ENCODE results near the gene MAPT.

DNA sequence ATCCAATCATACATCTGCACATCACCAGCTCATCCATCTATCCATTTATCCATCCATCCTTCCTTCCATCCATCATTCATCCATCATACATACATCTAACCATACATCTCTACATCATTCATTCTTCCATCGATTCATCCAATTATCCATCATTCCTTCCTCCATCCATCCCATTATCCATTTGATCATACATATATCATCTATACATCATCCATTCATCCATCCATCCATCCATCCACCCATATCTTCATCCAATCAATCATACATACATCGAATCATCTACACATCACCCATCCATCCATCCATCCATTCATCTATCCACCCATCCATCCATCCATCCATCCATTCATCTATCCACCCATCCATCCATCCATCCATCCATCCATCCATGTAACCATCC, 75.4 kb downstream of the MAPT start:
- TF ChIP-seq TCF4 (CRISPR knock-in tag; IDR thresholded peaks at IDR 0.05; ENCODE audit: borderline replicate concordance) (no peak), GLIS3 (CRISPR knock-in tag; IDR thresholded peaks at IDR 0.05) (no peak), RARB (CRISPR knock-in tag; IDR thresholded peaks at IDR 0.05) (no peak), ZNF8 (CRISPR knock-in tag; IDR thresholded peaks at IDR 0.05) (no peak), BACH2 (CRISPR knock-in tag; IDR thresholded peaks at IDR 0.05; ENCODE audit: borderline replicate concordance) (no peak), ZNF70 (CRISPR knock-in tag; IDR thresholded peaks at IDR 0.05) (no peak), ZFP3 (CRISPR knock-in tag; IDR thresholded peaks at IDR 0.05) (no peak), TOX (CRISPR knock-in tag; IDR thresholded peaks at IDR 0.05; ENCODE audit: borderline replicate concordance) (no peak), CREB5 (CRISPR knock-in tag; IDR thresholded peaks at IDR 0.05; ENCODE audit: low read depth) (no peak), CSDC2 (CRISPR knock-in tag; IDR thresholded peaks at IDR 0.05) (no peak)
- TF ChIP-seq, protein P1, sequence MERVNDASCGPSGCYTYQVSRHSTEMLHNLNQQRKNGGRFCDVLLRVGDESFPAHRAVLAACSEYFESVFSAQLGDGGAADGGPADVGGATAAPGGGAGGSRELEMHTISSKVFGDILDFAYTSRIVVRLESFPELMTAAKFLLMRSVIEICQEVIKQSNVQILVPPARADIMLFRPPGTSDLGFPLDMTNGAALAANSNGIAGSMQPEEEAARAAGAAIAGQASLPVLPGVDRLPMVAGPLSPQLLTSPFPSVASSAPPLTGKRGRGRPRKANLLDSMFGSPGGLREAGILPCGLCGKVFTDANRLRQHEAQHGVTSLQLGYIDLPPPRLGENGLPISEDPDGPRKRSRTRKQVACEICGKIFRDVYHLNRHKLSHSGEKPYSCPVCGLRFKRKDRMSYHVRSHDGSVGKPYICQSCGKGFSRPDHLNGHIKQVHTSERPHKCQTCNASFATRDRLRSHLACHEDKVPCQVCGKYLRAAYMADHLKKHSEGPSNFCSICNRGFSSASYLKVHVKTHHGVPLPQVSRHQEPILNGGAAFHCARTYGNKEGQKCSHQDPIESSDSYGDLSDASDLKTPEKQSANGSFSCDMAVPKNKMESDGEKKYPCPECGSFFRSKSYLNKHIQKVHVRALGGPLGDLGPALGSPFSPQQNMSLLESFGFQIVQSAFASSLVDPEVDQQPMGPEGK (CRISPR knock-in tag; IDR thresholded peaks at IDR 0.05; ENCODE audit: borderline replicate concordance): no peak

Measured in SK-N-SH treated with all-trans-retinoic acid at 6 μM for 48 hours (cell line).